Heart left ventricle (tissue), 13 donors: ENCODE results near the gene MARCHF10.

Experiments
- CTCF ChIP-seq, 12 donors: fragments of 200-600 bp; sonication (generic) in 4 of 12; IDR thresholded peaks; one replicate each; pipeline versions ENCODE4 v1.5.0 to v1.8.0; 2018 to 2022; ENCODE audit warnings: antibody characterized with exemption in 12 of 12, mild to moderate bottlenecking in 5 of 12
- POLR2A ChIP-seq, 2 donors: fragments of 450-650 bp; IDR thresholded peaks; one replicate each; pipeline ENCODE4 v1.6.1; 2017; ENCODE audit warnings: antibody characterized with exemption in 2 of 2, mild to moderate bottlenecking in 2 of 2, moderate library complexity in 2 of 2
- donor health status: ischemic (EF 13 %, LVEDD 7.1; RV severe dilation, severe dysfunction).
- donor health status: DM: no; HTN: yes; CAD: no.
- donor health status: DM: no; HTN: no; CAD: no.
- donor health status: ischemic (EF 25% LVEDD 6.9; RV normal size, moderate dysfunction).
- donor health status: ischemic (EF 25% LVEDD 5.7; RV mildly dilated, moderate dysfunction).
- donor health status: ischemic (EF 35%, LVEDD 5.7; RV mildly dilated, moderate dysfunction).
- donor health status: nonischemic (EF 11% LVEDD 7.7; RV severe dilation, severe dysfunction).
- donor health status: DM: yes; HTN: yes; CAD: no.
- donor health status: PGD.
- donor health status: ischemic (EF 29% LVEDD 5.4; RV normal size, mild dysfunction).
- donor health status: nonischemic (EF 23%, LVEDD 6.1; RV moderate dilation, normal function).

- TF ChIP-seq CTCF (IDR thresholded peaks at IDR 0.05) (no peak), POLR2A (IDR thresholded peaks at IDR 0.05) (no peak)
Measured at GRCh38 chr17:62701706-62702085, 106.4 kb downstream of the MARCHF10 start.
